GM18517 (cell line): ENCODE data around the gene OTC.

ENCODE experiments used
- ATAC-seq: cut with Tn5 transposase; IDR thresholded peaks from one replicate; pipeline ENCODE4 v1.9.1; 2021; ENCODE audit warnings: mild to moderate bottlenecking, moderate library complexity; ENCODE audit not compliant: unreplicated experiment

Gene OTC

DNA sequence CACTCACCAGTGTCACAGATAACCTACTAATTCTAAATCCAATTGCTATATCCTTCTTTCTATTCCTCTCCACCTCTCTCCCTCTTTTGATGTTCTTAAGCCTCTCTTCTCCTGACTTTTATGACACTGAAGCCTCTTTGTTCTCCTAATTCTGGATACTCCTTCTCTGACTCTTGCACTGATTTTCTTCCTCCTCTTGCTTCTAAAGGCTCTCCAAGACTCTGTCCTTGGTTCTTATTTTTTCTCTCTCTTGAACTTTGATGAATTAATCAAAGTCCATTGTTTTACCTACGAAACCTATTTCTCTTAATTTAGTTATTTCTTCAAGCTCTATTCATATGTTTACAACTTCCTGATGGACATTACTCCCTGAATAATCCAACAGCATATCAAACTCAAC, 113.3 kb downstream of the OTC start:
- ATAC-seq = no peak

DNA sequence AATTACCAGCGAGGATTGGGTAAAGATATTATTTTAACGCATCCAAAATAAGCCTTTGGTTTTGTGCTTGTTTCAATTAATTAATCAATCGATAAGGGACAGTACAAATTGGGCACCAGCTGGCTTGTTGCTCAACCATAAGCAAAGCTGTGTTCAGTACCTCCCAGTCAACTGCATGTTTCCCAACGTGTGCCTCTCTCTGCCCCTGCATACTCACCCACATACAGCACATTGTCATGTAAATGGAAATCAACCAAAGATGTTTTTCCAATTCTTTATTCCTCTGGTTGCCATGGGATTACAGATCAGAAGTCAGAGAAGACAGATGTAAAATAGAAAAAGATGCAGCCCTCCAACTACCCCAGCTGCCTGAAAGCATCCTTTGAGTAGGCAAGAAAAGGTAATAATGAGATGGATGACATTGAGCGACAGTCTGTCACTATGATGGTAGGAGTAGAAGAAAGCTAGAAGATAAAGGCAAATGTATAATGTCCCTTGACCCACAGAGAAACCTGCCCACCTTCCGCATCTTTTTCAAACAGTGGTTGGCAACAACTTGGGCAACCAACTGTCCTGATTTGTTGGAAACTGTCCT, 116.3 kb downstream of the OTC start:
- no peak for ATAC-seq
